CD4-positive, alpha-beta T cell (primary cell): ENCODE measurements around the gene RNF208. TPM values are rescaled to one million over a fixed set of nuclear protein-coding genes. Genes with fewer than 3 reads are reported as not detected.

Experiments used
- ATAC-seq: fragments of 200-7000 bp; cut with Tn5 transposase; one replicate; pipeline ENCODE4 v1.10.0; 2022; ENCODE audit warnings: mild to moderate bottlenecking; ENCODE audit not compliant: poor library complexity
- CTCF ChIA-PET: fragments of 350-600 bp; sonication (Branson Sonifier 250); formaldehyde crosslinking; loops from one replicate; lab custom pipeline; 2021; ENCODE audit warnings: antibody characterized with exemption, inconsistent platforms; lab: Charles Lee
- POLR2A ChIA-PET: fragments of 350-600 bp; sonication (Branson Sonifier 250); formaldehyde crosslinking; loops from one replicate; lab custom pipeline; 2021; ENCODE audit warnings: antibody characterized with exemption, inconsistent platforms; lab: Charles Lee
- DNase-seq, 14 experiments: peaks; one replicate each; pipeline ENCODE4 v3.0.0-alpha.2; 2013 to 2020; ENCODE audit warnings: mixed read lengths in 2 of 14
- H3K27ac ChIP-seq, 2 donors: one replicate each; pipeline versions ENCODE4 v1.5.1 to v1.7.0; 2013; ENCODE audit warnings: low read length in 2 of 2, low read depth in 1 of 2, mild to moderate bottlenecking in 1 of 2
- H3K27me3 ChIP-seq, 2 experiments: 1 replicate in 1 of 2; 2 replicates in 1 of 2; pipeline versions ENCODE4 v1.6.1 to v1.7.0; 2013; ENCODE audit warnings: low read length in 2 of 2, control low read depth in 1 of 2, mild to moderate bottlenecking in 1 of 2, moderate library complexity in 1 of 2; ENCODE audit not compliant: insufficient read depth in 2 of 2, control insufficient read depth in 1 of 2
- H3K36me3 ChIP-seq: one replicate; pipeline ENCODE4 v1.6.1; 2013; ENCODE audit warnings: low read length, control low read depth; ENCODE audit not compliant: insufficient read depth
- H3K4me1 ChIP-seq: one replicate; pipeline ENCODE4 v1.6.1; 2013; ENCODE audit warnings: low read length, control low read depth; ENCODE audit not compliant: insufficient read depth
- H3K4me3 ChIP-seq: one replicate; pipeline ENCODE4 v1.5.1; 2013; ENCODE audit warnings: mild to moderate bottlenecking, low read length, moderate library complexity
- H3K9me3 ChIP-seq, 2 experiments: 1 replicate in 1 of 2; 2 replicates in 1 of 2; pipeline versions ENCODE4 v1.6.1 to v1.7.0; 2013; ENCODE audit warnings: low read length in 2 of 2, mild to moderate bottlenecking in 2 of 2, control low read depth in 1 of 2, moderate library complexity in 1 of 2; ENCODE audit not compliant: control insufficient read depth in 1 of 2, insufficient read depth in 1 of 2
- H3K27ac Mint-ChIP-seq: one replicate; pipeline ENCODE4 v1.8.0; 2020; ENCODE audit warnings: mixed read lengths
- H3K27me3 Mint-ChIP-seq: one replicate; pipeline ENCODE4 v1.8.0; 2021; ENCODE audit warnings: mixed read lengths
- H3K36me3 Mint-ChIP-seq: one replicate; pipeline ENCODE4 v1.8.0; 2021; ENCODE audit warnings: low read depth, mixed read lengths
- H3K4me1 Mint-ChIP-seq: one replicate; pipeline ENCODE4 v1.8.0; 2021; ENCODE audit warnings: low read depth, mixed read lengths
- H3K4me3 Mint-ChIP-seq: one replicate; pipeline ENCODE4 v1.8.0; 2020; ENCODE audit warnings: mild to moderate bottlenecking, mixed read lengths
- H3K9me3 Mint-ChIP-seq: one replicate; pipeline ENCODE4 v1.8.0; 2020; ENCODE audit warnings: mixed read lengths
- intact Hi-C, 2 experiments: fragments of 100-400 bp; cut with DNase I in 1 of 2; cut with micrococcal nuclease in 1 of 2; formaldehyde crosslinking; loops; one replicate each; pipeline versions ENCODE4 v1.15.1 to v1.9.0; 2023 to 2025; cut with DNase I, micrococcal nuclease
- total RNA-seq, 174 experiments: library from RNA in 2 of 174; stranded (reverse) in 2 of 174; gene quantifications; one replicate each; pipeline ENCODE4 v1.2.3 and lab custom pipeline; 2021 to 2026
- TF ChIP-seq, protein P1 (sequence below): fragments of 200-600 bp; IDR thresholded peaks from one replicate; pipeline ENCODE4 v1.8.0; 2022; ENCODE audit warnings: antibody characterized with exemption, mild to moderate bottlenecking

RNF208 gene
- total RNA-seq, 2 experiments from 2014 or later: 0.66 to 0.67 TPM

GRCh38 chr9:137231372-137232039, 9.5 kb upstream of the RNF208 start:
- POLR2A ChIA-PET: no interaction called here
- CTCF ChIA-PET: no interaction called here
- H3K27ac Mint-ChIP-seq: no peak overlapping the region

DNA sequence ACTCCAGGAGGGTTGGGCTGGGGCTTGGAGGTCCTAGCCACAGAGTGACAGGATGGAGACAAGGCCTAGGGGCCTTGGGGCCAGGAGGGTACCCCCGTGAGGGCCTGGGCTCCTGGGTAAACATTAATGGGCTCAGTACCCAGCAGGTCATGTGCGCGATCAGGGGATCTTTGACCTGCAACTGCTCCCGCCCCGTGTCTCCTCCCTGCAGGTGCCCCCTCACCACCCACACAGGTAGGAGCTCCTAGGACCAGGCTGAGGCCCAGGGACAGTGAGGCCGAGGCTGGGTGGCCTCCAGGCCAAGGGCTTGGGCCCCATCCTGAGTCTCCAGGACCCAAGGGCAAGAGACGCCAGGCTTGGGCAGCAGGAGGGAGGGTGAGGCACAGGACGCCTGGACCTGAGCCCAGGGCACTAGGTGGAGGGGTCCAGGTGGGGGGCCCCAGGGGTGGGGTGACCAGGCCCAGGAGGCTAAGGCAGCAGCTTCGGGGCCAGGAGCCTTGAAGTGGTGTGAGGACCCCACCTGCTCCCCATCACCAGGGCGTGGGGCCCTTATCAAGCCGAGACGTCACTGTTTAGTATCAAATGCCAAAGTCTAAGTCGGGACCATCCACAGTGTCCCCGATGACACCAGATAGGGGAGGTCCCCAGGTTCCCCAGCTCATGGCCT, 8.8 kb upstream of the RNF208 start, which contains the start of gene SLC34A3:
SLC34A3 (plus strand) TSS at position 197 of the 667 bp plus-strand sequence. CDS start 802 bp downstream, outside the sequence.
- H3K36me3 ChIP-seq: no peaks in the 10 kb centered on the region
- no peak for DNase-seq
- H3K27ac ChIP-seq: no peak within 1 kb of the TSS
- POLR2A ChIA-PET: no interaction called here
- peaks cover 11% of the 10 kb centered on the region for H3K27me3 Mint-ChIP-seq
- TF ChIP-seq, protein P1, sequence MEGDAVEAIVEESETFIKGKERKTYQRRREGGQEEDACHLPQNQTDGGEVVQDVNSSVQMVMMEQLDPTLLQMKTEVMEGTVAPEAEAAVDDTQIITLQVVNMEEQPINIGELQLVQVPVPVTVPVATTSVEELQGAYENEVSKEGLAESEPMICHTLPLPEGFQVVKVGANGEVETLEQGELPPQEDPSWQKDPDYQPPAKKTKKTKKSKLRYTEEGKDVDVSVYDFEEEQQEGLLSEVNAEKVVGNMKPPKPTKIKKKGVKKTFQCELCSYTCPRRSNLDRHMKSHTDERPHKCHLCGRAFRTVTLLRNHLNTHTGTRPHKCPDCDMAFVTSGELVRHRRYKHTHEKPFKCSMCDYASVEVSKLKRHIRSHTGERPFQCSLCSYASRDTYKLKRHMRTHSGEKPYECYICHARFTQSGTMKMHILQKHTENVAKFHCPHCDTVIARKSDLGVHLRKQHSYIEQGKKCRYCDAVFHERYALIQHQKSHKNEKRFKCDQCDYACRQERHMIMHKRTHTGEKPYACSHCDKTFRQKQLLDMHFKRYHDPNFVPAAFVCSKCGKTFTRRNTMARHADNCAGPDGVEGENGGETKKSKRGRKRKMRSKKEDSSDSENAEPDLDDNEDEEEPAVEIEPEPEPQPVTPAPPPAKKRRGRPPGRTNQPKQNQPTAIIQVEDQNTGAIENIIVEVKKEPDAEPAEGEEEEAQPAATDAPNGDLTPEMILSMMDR: no peak
- H3K4me1 ChIP-seq: peaks cover 9% of the 10 kb centered on the region
- H3K4me3 Mint-ChIP-seq: no peak within 1 kb of the TSS
- CTCF ChIA-PET: no interaction called here
- H3K36me3 Mint-ChIP-seq: no peaks in the 10 kb centered on the region
- H3K9me3 Mint-ChIP-seq: no peaks in the 10 kb centered on the region
- no peak within 1 kb of the TSS for H3K4me3 ChIP-seq
- no peak within 1 kb of the TSS for H3K27ac Mint-ChIP-seq
- no peak for ATAC-seq
- peaks cover 3 to 16% of the 10 kb centered on the region in 2 experiments for H3K27me3 ChIP-seq
- H3K4me1 Mint-ChIP-seq: peaks cover 5% of the 10 kb centered on the region
- intact Hi-C loops: no loop called here
- H3K9me3 ChIP-seq: peaks cover 0 to 10% of the 10 kb centered on the region in 2 experiments

More at GRCh38 chr9:137231372-137232039, 9.5 kb upstream of the RNF208 start:
- H3K36me3 Mint-ChIP-seq: no peaks in the 10 kb centered on the region
- Histone ChIP-seq H3K27ac (no peak overlapping the region), H3K4me3 (no peak overlapping the region), H3K36me3 (no peaks in the 10 kb centered on the region), H3K9me3 (peaks cover 0 to 10% of the 10 kb centered on the region in 2 experiments), H3K4me1 (peaks cover 16% of the 10 kb centered on the region), H3K27me3 (peaks cover 3 to 16% of the 10 kb centered on the region in 2 experiments)
- H3K4me3 Mint-ChIP-seq: no peak overlapping the region
- TF ChIP-seq, protein P1: no peak
- DNase-seq (no peak), ATAC-seq (no peak)
- intact Hi-C loops: no loop called here
- H3K27me3 Mint-ChIP-seq: peaks cover 11% of the 10 kb centered on the region
- no peaks in the 10 kb centered on the region for H3K9me3 Mint-ChIP-seq
- peaks cover 5% of the 10 kb centered on the region for H3K4me1 Mint-ChIP-seq

GRCh38 chr9:137229903-137230704, 8.1 kb upstream of the RNF208 start:
- intact Hi-C loops: loop anchor here in 1 of 2 experiments (5.0 kb wide), 1 partner anchor 183 kb away; the partner anchor contains the start of gene NPDC1
- ATAC-seq (no peak), DNase-seq (no peak)
- Histone ChIP-seq H3K27ac (no peak overlapping the region), H3K9me3 (peaks cover 0 to 10% of the 10 kb centered on the region in 2 experiments), H3K4me3 (no peak overlapping the region), H3K36me3 (no peaks in the 10 kb centered on the region), H3K4me1 (peaks cover 8% of the 10 kb centered on the region), H3K27me3 (peaks cover 3 to 16% of the 10 kb centered on the region in 2 experiments)
- H3K36me3 Mint-ChIP-seq: no peaks in the 10 kb centered on the region
- H3K27ac Mint-ChIP-seq: no peak overlapping the region
- H3K4me1 Mint-ChIP-seq: peaks cover 5% of the 10 kb centered on the region
- no peak overlapping the region for H3K4me3 Mint-ChIP-seq
- CTCF ChIA-PET: interaction anchor here (1.5 kb wide), 1 partner anchor 108 kb away, joined by 3 read pairs; no protein-coding TSS in a partner anchor
- H3K9me3 Mint-ChIP-seq: no peaks in the 10 kb centered on the region
- POLR2A ChIA-PET: no interaction called here
- H3K27me3 Mint-ChIP-seq: peaks cover 9% of the 10 kb centered on the region
- TF ChIP-seq, protein P1: no peak
